ENCODE data around the gene GALNS. TPM values are rescaled to one million over a fixed set of nuclear protein-coding genes. Genes with fewer than 3 reads are reported as not detected.

The GALNS gene
- total RNA-seq, 4 donors from 2014 or later: 31.1 to 134 (median 43.3) TPM

GRCh38 chr16:88821168-88821850 is 35.4 kb downstream of the GALNS start:
- H3K36me3 ChIP-seq: peaks cover 42% of the 10 kb centered on the region
- WGBS: 85% methylated on average over 10 of the region's 22 CpGs

GRCh38 chr16:88820385-88821025 is 36.2 kb downstream of the GALNS start:
- H3K4me3 ChIP-seq: no peak overlapping the region
- H3K36me3 ChIP-seq: peaks cover 36% of the 10 kb centered on the region
- TF ChIP-seq POLR2A (IDR thresholded peaks at IDR 0.05) (no peak), POLR2AphosphoS5 (IDR thresholded peaks at IDR 0.05) (no peak), CTCF (IDR thresholded peaks at IDR 0.05) (no peak), EP300 (IDR thresholded peaks at IDR 0.05) (no peak)
- no CpG with 5 or more reads among the region's 20 CpGs for WGBS
- no peak for DNase-seq (ENCODE audit: low spot score in 2 of 2)
- no peaks in the 10 kb centered on the region for H3K27me3 ChIP-seq
- no peaks in the 10 kb centered on the region for H3K9me3 ChIP-seq
- peaks cover 11% of the 10 kb centered on the region for H3K4me1 ChIP-seq
- no peak overlapping the region for H3K27ac ChIP-seq

More at GRCh38 chr16:88821168-88821850, 35.4 kb downstream of the GALNS start:
- Histone ChIP-seq H3K27ac (no peak overlapping the region), H3K27me3 (no peaks in the 10 kb centered on the region), H3K4me3 (no peak overlapping the region), H3K9me3 (no peaks in the 10 kb centered on the region), H3K4me1 (peaks cover 16% of the 10 kb centered on the region)
- no peak for TF ChIP-seq EP300 (IDR thresholded peaks at IDR 0.05)
- no peak for TF ChIP-seq POLR2AphosphoS5 (IDR thresholded peaks at IDR 0.05)
- TF ChIP-seq CTCF (IDR thresholded peaks at IDR 0.05): no peak
- TF ChIP-seq POLR2A (IDR thresholded peaks at IDR 0.05): no peak
- DNase-seq (ENCODE audit: low spot score in 2 of 2): no peak

GRCh38 chr16:88819126-88819525 is 37.6 kb downstream of the GALNS start:
- Histone ChIP-seq H3K27me3 (no peaks in the 10 kb centered on the region), H3K4me3 (no peak overlapping the region), H3K36me3 (peaks cover 28% of the 10 kb centered on the region), H3K9me3 (no peaks in the 10 kb centered on the region), H3K4me1 (peaks cover 10% of the 10 kb centered on the region), H3K27ac (no peak overlapping the region)
- 84% methylated on average over 15 of the region's 16 CpGs for WGBS
- TF ChIP-seq POLR2A (IDR thresholded peaks at IDR 0.05): no peak
- no peak for TF ChIP-seq EP300 (IDR thresholded peaks at IDR 0.05)
- TF ChIP-seq POLR2AphosphoS5 (IDR thresholded peaks at IDR 0.05): no peak
- TF ChIP-seq CTCF (IDR thresholded peaks at IDR 0.05): no peak
- no peak for DNase-seq (ENCODE audit: low spot score in 2 of 2)

GRCh38 chr16:88818575-88818874 is 38.2 kb downstream of the GALNS start:
- WGBS: 88% methylated on average over 18 of the region's 18 CpGs
- TF ChIP-seq POLR2AphosphoS5 (IDR thresholded peaks at IDR 0.05) (no peak), POLR2A (IDR thresholded peaks at IDR 0.05) (no peak), EP300 (IDR thresholded peaks at IDR 0.05) (no peak), CTCF (IDR thresholded peaks at IDR 0.05) (no peak)
- no peak for DNase-seq (ENCODE audit: low spot score in 2 of 2)
- Histone ChIP-seq H3K27ac (no peak overlapping the region), H3K27me3 (no peaks in the 10 kb centered on the region), H3K9me3 (no peaks in the 10 kb centered on the region), H3K4me3 (no peak overlapping the region), H3K36me3 (peaks cover 22% of the 10 kb centered on the region), H3K4me1 (peaks cover 13% of the 10 kb centered on the region)

GRCh38 chr16:88817785-88818574 is 38.8 kb downstream of the GALNS start:
- TF ChIP-seq POLR2A (IDR thresholded peaks at IDR 0.05) (no peak), CTCF (IDR thresholded peaks at IDR 0.05) (no peak), EP300 (IDR thresholded peaks at IDR 0.05) (no peak), POLR2AphosphoS5 (IDR thresholded peaks at IDR 0.05) (no peak)
- Histone ChIP-seq H3K4me3 (no peak overlapping the region), H3K27ac (no peak overlapping the region), H3K4me1 (peaks cover 18% of the 10 kb centered on the region), H3K27me3 (no peaks in the 10 kb centered on the region), H3K9me3 (no peaks in the 10 kb centered on the region), H3K36me3 (peaks cover 19% of the 10 kb centered on the region)
- DNase-seq (ENCODE audit: low spot score in 2 of 2): no peak
- WGBS: 89% methylated on average over 7 of the region's 40 CpGs
